ENCODE results near the gene C17orf58.

- TF ChIP-seq, protein P1, sequence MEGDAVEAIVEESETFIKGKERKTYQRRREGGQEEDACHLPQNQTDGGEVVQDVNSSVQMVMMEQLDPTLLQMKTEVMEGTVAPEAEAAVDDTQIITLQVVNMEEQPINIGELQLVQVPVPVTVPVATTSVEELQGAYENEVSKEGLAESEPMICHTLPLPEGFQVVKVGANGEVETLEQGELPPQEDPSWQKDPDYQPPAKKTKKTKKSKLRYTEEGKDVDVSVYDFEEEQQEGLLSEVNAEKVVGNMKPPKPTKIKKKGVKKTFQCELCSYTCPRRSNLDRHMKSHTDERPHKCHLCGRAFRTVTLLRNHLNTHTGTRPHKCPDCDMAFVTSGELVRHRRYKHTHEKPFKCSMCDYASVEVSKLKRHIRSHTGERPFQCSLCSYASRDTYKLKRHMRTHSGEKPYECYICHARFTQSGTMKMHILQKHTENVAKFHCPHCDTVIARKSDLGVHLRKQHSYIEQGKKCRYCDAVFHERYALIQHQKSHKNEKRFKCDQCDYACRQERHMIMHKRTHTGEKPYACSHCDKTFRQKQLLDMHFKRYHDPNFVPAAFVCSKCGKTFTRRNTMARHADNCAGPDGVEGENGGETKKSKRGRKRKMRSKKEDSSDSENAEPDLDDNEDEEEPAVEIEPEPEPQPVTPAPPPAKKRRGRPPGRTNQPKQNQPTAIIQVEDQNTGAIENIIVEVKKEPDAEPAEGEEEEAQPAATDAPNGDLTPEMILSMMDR (IDR thresholded peaks at IDR 0.05) = no peak
- TF ChIP-seq ZFX (IDR thresholded peaks at IDR 0.05; ENCODE audit: borderline replicate concordance) = no peak
Measured at GRCh38 chr17:67999291-67999911, 3.1 kb upstream of the C17orf58 start.

Measured in 22Rv1 (cell line).